Adipose tissue (tissue), 3 donors: ENCODE results near the gene PGBD1. TPM values are rescaled to one million over a fixed set of nuclear protein-coding genes. Genes with fewer than 3 reads are reported as not detected.

Experiments
- H3K27ac ChIP-seq: one replicate; pipeline ENCODE4 v1.5.1; 2013; ENCODE audit warnings: low read depth, low read length
- WGBS, 3 donors: extraction: QIAGEN DNeasy Blood & Tissue Kit; methylation state at CpG; one replicate each; pipeline ENCODE4 v1.1.7; 2013; 5-methylcytosine and 5-hydroxymethylcytosine counted together
- polyA plus RNA-seq, 3 donors: library from polyadenylated mRNA; stranded (reverse); fragments of 200-250 nt; gene quantifications; one replicate each; pipeline ENCODE4 v1.2.3, GENCODE V29; 2013
- donor health status: healthy with polysubstance abuse.
- donor health status: Bipolar disorder and iron deficiency.
- donor health status: healthy.

PGBD1 gene, protein sequence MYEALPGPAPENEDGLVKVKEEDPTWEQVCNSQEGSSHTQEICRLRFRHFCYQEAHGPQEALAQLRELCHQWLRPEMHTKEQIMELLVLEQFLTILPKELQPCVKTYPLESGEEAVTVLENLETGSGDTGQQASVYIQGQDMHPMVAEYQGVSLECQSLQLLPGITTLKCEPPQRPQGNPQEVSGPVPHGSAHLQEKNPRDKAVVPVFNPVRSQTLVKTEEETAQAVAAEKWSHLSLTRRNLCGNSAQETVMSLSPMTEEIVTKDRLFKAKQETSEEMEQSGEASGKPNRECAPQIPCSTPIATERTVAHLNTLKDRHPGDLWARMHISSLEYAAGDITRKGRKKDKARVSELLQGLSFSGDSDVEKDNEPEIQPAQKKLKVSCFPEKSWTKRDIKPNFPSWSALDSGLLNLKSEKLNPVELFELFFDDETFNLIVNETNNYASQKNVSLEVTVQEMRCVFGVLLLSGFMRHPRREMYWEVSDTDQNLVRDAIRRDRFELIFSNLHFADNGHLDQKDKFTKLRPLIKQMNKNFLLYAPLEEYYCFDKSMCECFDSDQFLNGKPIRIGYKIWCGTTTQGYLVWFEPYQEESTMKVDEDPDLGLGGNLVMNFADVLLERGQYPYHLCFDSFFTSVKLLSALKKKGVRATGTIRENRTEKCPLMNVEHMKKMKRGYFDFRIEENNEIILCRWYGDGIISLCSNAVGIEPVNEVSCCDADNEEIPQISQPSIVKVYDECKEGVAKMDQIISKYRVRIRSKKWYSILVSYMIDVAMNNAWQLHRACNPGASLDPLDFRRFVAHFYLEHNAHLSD
- polyA plus RNA-seq, result 1 to 10 TPM in 2 of 3 donors, under 1 TPM in 1; 0.98 to 2.8 (median 2.0) TPM

DNA sequence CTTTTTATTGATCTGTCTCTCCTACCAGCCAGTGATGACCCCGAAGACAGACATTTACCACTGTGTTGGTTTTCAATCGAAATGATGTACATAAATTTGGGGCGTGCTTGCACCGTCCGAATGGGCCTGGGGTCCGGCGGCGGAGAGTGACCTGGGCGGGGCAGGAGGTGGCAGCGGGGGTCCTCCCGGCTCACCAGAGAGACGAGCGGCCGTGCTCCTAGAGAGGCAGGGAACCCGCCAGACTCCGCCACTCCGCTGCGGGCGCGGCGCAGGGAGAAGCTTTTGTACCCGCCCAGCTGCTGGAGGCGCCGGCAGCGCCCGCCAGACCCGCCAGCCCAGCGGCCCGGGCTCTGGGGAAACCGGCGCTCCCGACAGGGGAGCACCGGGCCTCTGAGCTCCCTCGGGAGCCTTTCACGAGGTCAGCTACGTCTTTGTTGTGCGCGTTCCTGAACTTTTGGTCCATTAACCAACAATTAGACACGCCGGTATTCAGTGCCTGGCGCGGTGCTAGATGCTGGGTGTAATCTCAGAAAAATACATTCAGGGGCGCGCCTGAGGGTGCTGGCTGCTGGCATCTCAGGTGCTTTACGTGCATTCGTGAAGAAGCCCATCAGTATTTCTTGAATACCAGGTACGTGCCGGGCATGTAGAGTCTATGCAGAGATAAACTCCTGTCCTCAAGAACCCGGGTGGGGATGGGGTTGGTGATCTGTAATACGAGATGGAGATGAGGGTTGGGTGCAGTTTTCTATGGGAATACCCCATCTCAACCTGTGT lies at the start of gene PGBD1:
Gene PGBD1, plus strand, starts transcription at position 285 of the 777 bp plus-strand sequence. CDS start 2,242 bp downstream, outside the sequence.
- WGBS, 3 donors, result 0 to 1% (median 1%) methylated on average over 50 of the region's 50 CpGs

DNA sequence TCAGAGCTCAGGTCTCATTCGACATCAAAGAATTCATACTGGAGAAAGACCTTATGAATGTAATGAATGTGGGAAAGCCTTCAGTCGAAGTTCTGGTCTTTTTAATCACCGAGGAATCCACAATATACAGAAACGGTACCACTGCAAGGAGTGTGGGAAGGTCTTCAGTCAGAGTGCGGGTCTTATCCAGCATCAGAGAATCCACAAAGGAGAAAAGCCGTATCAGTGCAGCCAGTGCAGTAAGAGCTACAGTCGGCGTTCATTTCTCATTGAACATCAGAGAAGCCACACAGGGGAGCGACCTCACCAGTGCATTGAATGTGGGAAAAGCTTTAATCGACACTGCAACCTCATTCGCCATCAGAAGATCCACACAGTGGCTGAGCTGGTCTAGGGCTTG lies 48.6 kb upstream of the PGBD1 start:
- 95 to 97% (median 97%) methylated on average over 11 of the region's 11 CpGs for WGBS, 3 donors
- H3K27ac ChIP-seq, result no peak overlapping the region

More for the DNA sequence above, at the start of gene PGBD1:
- H3K27ac ChIP-seq, result no peak within 1 kb of the TSS

DNA sequence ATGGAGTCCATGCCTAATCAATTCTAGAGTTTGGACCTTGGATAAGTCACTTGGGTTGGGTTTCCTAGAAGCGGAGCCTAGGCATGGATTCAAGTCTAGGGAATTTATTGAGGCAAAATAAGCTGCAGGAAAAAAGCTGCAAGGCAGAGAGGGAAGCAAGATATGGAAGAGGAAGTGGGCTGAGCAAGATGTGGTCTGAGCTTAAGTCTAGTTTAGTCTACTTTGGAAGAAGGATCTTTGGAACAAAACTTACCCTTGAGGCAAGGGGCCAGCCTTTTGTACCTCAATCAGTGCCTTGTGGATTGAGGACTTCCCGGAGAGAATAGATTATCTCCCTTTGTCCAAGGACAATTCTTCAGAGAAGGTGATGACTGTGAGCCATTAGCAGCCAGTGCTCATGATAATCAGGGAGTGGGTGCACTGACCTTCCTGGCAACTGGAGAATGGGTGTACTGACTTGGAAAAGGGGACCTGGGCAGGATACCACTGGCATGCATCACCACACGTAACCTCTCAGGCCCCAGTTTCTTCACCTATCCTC lies 45.4 kb upstream of the PGBD1 start:
- H3K27ac ChIP-seq, result no peak overlapping the region
- WGBS, 3 donors, result 87 to 95% (median 87%) methylated on average over 3 of the region's 3 CpGs

DNA sequence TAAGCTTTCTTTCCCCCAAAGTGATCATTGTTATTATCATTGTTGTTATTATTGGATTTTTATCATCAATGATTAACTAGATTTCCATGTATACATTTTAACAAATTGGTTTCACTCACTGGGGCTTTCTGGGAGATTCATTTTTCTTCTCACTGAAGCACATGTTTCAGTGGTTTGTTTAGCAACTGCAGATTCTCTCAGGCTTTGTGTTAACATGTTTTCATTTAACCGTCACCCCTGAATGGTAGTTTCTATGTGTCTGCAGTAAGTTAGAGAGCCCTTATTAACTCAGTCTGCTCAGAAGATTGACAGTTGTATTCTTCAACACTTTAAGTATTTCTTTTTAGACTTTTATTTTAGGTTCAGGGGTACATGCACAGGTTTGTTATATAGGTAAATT lies 41.7 kb upstream of the PGBD1 start:
- H3K27ac ChIP-seq, result no peak overlapping the region

DNA sequence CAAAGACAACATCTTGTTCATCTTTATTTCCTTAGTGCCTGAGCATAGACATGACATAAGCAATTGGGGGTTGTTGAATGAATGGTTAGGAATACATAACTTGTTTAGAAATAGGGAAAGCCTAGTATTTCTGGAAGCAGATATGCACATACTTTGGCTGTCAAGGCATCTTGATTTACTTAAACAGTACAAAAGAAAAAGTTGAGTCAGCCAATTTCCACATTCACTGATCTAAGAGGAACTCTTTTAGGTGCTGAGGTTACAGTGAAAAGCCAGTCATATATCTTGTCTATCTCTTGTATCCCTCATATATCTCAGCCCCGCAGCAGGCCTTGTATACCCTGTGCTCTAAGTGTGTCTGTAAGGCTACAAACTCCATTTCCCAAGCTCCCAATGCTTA lies 40.9 kb upstream of the PGBD1 start:
- H3K27ac ChIP-seq, result no peak overlapping the region
- WGBS, 3 donors, result 94 to 96% (median 96%) methylated on average over 1 of the region's 1 CpG

More for the DNA sequence above, 41.7 kb upstream of the PGBD1 start:
- 56 to 95% (median 89%) methylated on average over 1 of the region's 1 CpG for WGBS, 3 donors

- no peak overlapping the region for H3K27ac ChIP-seq
- WGBS, 3 donors, result 91 to 94% (median 92%) methylated on average over 3 of the region's 3 CpGs
These were observed 37.4 kb upstream of the PGBD1 start for GRCh38 chr6:28243946-28244345.

DNA sequence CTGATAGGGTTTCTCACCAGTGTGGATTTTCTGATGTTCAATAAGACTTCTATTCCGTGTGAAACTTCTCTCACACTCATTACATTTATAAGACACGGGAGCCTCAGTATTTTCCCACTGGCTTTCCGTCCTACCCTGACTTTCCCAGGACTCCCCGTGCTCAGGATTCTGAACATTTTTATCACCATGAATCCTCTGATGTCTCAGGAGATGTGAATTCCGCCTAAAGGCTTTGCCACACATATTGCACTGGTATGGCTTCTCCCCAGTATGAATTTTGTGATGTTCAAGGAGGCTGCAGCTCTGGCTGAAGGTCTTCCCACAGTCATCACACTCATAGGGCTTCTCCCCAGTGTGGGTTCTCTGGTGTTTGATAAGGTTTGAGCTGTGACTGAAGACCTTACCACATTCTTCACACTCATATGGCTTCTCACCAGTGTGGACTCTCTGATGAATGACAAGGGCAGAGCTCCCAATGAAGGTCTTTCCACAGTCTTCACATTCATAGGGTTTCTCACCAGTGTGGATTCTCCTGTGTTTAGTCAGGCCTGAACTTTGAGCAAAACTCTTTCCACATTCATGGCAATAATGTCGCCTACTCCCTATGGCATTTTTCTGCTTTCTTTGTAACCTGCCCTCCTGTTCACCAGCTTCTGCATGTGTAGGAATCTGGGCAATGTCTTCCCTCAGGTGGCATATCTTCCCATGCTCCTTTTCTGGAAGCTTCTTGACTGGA lies 36.0 kb upstream of the PGBD1 start:
- H3K27ac ChIP-seq, result no peak overlapping the region
- 85 to 93% (median 91%) methylated on average over 6 of the region's 6 CpGs for WGBS, 3 donors

DNA sequence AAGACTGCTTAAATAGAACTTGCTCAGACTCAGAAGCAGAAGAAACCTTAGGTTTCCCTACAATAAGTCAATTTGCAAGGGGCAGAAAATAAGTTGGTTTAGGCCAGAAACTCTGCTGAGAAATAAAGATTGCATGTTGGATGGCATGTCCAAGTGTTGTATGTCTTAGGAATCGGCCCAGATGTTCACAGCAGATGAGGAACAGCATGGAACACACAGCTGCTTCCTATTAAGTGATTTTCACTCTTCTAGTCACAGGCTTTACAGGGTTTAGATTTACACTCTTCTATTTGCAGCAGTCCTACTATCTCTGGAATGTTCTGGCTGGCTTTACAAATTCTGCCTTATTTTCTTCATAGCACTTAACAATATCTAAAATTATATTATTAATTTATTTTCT lies 32.5 kb upstream of the PGBD1 start:
- WGBS, 3 donors, result 80 to 95% (median 86%) methylated on average over 1 of the region's 1 CpG
- H3K27ac ChIP-seq, result no peak overlapping the region

GRCh38 chr6:28250747-28251146 lies 30.6 kb upstream of the PGBD1 start:
- H3K27ac ChIP-seq, result no peak overlapping the region
- WGBS, 3 donors, result 73 to 86% (median 80%) methylated on average over 2 of the region's 2 CpGs

DNA sequence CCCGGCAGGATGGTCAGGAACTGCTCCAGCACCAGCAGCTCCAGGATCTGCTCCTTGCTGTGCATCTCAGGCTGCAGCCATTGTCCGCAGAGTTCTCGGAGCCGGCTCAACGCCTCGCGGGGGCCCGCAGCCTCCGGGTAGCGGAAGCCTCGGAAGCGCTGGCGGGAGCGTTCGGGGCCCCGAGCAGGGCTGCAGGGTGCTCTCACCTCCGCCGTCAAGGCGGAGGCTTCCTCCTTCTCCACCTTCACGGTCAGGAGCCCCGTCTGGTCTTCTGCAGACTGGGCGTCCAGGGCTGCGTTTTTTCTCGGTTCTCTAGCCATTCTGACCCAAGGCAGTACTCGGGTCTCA lies 29.7 kb upstream of the PGBD1 start:
- WGBS, 3 donors, result 0% methylated on average over 24 to 25 of the region's 25 CpGs
- H3K27ac ChIP-seq, result no peak overlapping the region

GRCh38 chr6:28252009-28252975 lies 29.1 kb upstream of the PGBD1 start, which contains the start of gene ZKSCAN4:
Gene ZKSCAN4 (minus strand): TSS chr6:28252269. CDS start chr6:28251980, 289 bp downstream.
- no peak within 1 kb of the TSS for H3K27ac ChIP-seq
- WGBS, 3 donors, result 5 to 7% (median 5%) methylated on average over 14 of the region's 14 CpGs

DNA sequence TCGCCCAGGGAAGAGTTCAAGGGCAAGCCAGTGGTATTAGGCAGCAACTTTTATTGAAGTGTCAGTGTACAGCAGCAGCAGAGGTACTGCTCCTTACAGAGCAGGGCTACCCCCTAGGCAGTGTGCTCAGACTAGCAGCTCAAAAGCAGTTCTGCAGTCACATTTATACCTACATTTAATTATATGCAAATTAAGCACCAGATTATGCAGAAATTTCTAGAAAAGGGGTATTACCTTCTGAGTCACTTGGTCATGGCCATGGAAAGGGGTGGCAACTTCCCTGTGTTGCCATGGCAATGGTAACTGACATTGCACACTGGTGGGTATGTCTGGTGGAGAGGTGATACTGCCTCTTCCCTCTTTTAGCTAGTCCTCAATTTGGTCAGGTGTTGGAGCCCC lies 27.3 kb upstream of the PGBD1 start:
- WGBS, 3 donors, result 63 to 90% (median 83%) methylated on average over 1 of the region's 1 CpG

GRCh38 chr6:28257042-28257441 lies 24.3 kb upstream of the PGBD1 start:
- H3K27ac ChIP-seq, result no peak overlapping the region
- WGBS, 3 donors, result 0% methylated on average over 1 of the region's 1 CpG

More for the DNA sequence above, 27.3 kb upstream of the PGBD1 start:
- H3K27ac ChIP-seq, result no peak overlapping the region

DNA sequence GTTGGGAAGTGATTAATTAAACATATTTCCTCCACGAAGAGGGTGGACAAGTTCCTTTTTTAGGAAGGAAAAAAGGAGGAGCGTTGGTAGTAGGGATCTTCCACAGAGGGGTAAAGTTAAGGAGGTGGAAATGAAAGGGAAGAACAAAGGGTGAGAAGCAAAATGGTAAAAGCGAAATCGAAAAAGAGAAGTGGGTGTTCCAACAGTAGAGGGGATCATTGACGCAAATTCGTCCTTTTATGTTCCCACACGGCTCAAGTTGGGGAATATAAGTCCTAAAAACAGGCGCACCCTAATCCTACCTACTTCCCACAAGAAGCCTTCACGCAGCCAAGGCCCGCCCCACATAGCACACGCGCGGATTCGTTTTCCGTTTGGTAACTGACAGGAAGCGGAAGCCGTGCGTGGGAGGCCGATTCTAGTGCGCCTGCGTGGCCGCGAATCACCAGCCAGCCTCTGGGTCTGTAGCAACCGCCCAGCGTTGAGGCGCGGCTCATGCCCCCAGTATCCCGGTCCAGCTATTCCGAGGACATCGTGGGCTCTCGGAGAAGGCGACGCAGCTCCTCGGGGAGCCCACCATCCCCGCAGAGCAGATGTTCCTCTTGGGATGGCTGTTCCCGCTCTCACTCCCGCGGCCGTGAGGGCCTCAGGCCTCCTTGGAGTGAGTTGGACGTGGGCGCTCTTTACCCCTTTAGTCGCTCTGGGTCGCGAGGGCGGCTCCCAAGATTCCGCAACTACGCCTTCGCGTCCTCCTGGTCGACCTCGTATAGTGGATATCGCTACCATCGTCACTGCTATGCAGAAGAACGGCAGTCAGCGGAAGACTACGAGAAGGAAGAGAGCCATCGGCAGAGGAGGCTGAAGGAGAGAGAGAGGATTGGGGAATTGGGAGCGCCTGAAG lies 22.2 kb upstream of the PGBD1 start, which contains the start of gene NKAPL:
Gene NKAPL, plus strand, starts transcription at position 421 of the 901 bp plus-strand sequence. Its CDS starts 75 bp downstream, at position 496.
- 26 to 34% (median 33%) methylated on average over 58 of the region's 58 CpGs for WGBS, 3 donors
- no peak within 1 kb of the TSS for H3K27ac ChIP-seq

DNA sequence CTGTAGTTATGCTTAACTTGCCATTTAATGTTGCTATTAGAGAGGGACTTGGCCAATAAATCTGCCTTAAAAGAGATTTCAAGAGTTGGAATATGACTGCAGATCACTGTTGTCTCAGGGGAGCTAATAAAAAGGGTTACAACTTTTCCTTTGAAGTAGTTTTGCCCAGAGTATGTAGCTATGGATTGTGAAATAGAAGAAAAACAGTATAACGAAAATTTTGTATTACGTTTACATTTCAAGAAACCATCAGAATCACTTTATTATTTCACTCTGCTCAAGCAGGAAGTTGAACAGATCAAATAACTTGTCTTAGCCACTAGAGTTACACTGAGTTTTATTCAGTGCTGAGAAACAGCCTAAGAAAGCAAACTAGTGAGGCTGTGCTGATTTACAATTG lies 17.4 kb upstream of the PGBD1 start:
- WGBS, 3 donors, result 32 to 55% (median 49%) methylated on average over 2 of the region's 2 CpGs
- no peak overlapping the region for H3K27ac ChIP-seq
